ENCODE data around the gene GJA9.
"Not testable (repeated sequence)": the region's sequence is repeated elsewhere in the genome, so short reads cannot be mapped to it uniquely, and the experiment has no call there.

Gene GJA9

GRCh38 chr1:38873027-38873969 lies 8.1 kb downstream of the GJA9 start, which contains the start of gene MYCBP:
MYCBP (minus strand) TSS chr1:38873348; CDS start chr1:38873305, 43 bp downstream.
- peak; percentile 93 for DNase-seq (ENCODE audit: low read depth)

GRCh38 chr1:38872401-38873026 lies 8.9 kb downstream of the GJA9 start:
- DNase-seq (ENCODE audit: low read depth), result peak; percentile 54

- no peak for DNase-seq (ENCODE audit: low read depth)
Observed at GRCh38 chr1:38870996-38871395, 10.4 kb downstream of the GJA9 start.

GRCh38 chr1:38867208-38867607 lies 14.2 kb downstream of the GJA9 start:
- DNase-seq (ENCODE audit: low read depth), result no peak

- no peak for DNase-seq (ENCODE audit: low read depth)
Observed at GRCh38 chr1:38865112-38865715, 16.2 kb downstream of the GJA9 start.

GRCh38 chr1:38860454-38860795 lies 21.0 kb downstream of the GJA9 start:
- DNase-seq (ENCODE audit: low read depth), result peak; percentile 31

- peak; percentile 99 for DNase-seq (ENCODE audit: low read depth)
Observed at GRCh38 chr1:38859561-38860453, 21.6 kb downstream of the GJA9 start, which contains the start of gene RRAGC. RRAGC (minus strand) TSS chr1:38859772; CDS start chr1:38859646, 126 bp downstream.

GRCh38 chr1:38858833-38859560 lies 22.4 kb downstream of the GJA9 start:
- peak; percentile 78 for DNase-seq (ENCODE audit: low read depth)

GRCh38 chr1:38852780-38853179 lies 28.6 kb downstream of the GJA9 start:
- no peak for DNase-seq (ENCODE audit: low read depth)

GRCh38 chr1:38848071-38848470 lies 33.3 kb downstream of the GJA9 start:
- DNase-seq (ENCODE audit: low read depth), result no peak

- no peak for DNase-seq (ENCODE audit: low read depth)
Observed at GRCh38 chr1:38846210-38846609, 35.2 kb downstream of the GJA9 start.

- DNase-seq (ENCODE audit: low read depth), result not testable (repeated sequence)
Observed at GRCh38 chr1:38845088-38845487, 36.3 kb downstream of the GJA9 start.

- no peak for DNase-seq (ENCODE audit: low read depth)
Observed at GRCh38 chr1:38840281-38840680, 41.1 kb downstream of the GJA9 start.

GRCh38 chr1:38839363-38839762 lies 42.0 kb downstream of the GJA9 start:
- no peak for DNase-seq (ENCODE audit: low read depth)

GRCh38 chr1:38836316-38836715 lies 45.1 kb downstream of the GJA9 start:
- DNase-seq (ENCODE audit: low read depth), result not testable (repeated sequence)

GRCh38 chr1:38834937-38835827 lies 46.2 kb downstream of the GJA9 start:
- DNase-seq (ENCODE audit: low read depth), result peak; percentile 84

- DNase-seq (ENCODE audit: low read depth), result no peak
Observed at GRCh38 chr1:38834221-38834782, 47.1 kb downstream of the GJA9 start.

GRCh38 chr1:38833146-38833545 lies 48.2 kb downstream of the GJA9 start:
- DNase-seq (ENCODE audit: low read depth), result no peak

- no peak for DNase-seq (ENCODE audit: low read depth)
Observed at GRCh38 chr1:38832370-38832734, 49.0 kb downstream of the GJA9 start.

All from ELR (cell line).